WTC11 (cell line): Measurements from ENCODE around the gene SMAP2.

Experiments used
- CBFB ChIP-seq: sonication (generic); formaldehyde crosslinking; IDR thresholded peaks from 2 replicates; pipeline ENCODE4 v1.8.1; 2022; ENCODE audit warnings: mild to moderate bottlenecking, low read depth, missing genetic modification reagents
- ELF4 ChIP-seq: sonication (generic); formaldehyde crosslinking; IDR thresholded peaks from 2 replicates; pipeline ENCODE4 v1.8.1; 2022; ENCODE audit warnings: low read depth, mild to moderate bottlenecking, moderate library complexity, missing genetic modification reagents
- KAT7 ChIP-seq: sonication (generic); formaldehyde crosslinking; IDR thresholded peaks from 2 replicates; pipeline ENCODE4 v1.8.1; 2023; ENCODE audit warnings: missing genetic modification reagents, mild to moderate bottlenecking, borderline replicate concordance
- MXD4 ChIP-seq: fragments of 250-450 bp; sonication (Bioruptor Pico); IDR thresholded peaks from 2 replicates; pipeline ENCODE4 v1.8.0; 2021; ENCODE audit warnings: mild to moderate bottlenecking, moderate library complexity, borderline replicate concordance
- NFYB ChIP-seq: sonication (generic); formaldehyde crosslinking; conservative IDR thresholded peaks from 2 replicates; pipeline ENCODE4 v1.8.0; 2022; ENCODE audit warnings: low read depth, missing genetic modification reagents
- TP53 ChIP-seq: sonication (generic); formaldehyde crosslinking; IDR thresholded peaks from 2 replicates; pipeline ENCODE4 v1.8.1; 2023; ENCODE audit warnings: mild to moderate bottlenecking, missing genetic modification reagents
- ZNF219 ChIP-seq: sonication (generic); formaldehyde crosslinking; IDR thresholded peaks from 2 replicates; pipeline ENCODE4 v1.8.0; 2023; ENCODE audit warnings: missing genetic modification reagents, mild to moderate bottlenecking, borderline replicate concordance
- TF ChIP-seq, protein P1 (sequence below): sonication (generic); formaldehyde crosslinking; IDR thresholded peaks from 2 replicates; pipeline ENCODE4 v1.8.1; 2022; ENCODE audit warnings: low read depth, mild to moderate bottlenecking, moderate library complexity, missing genetic modification reagents, borderline replicate concordance
- TF ChIP-seq, protein P2 (sequence below): fragments of 200-600 bp; IDR thresholded peaks from 2 replicates; pipeline ENCODE4 v1.8.0; 2022; ENCODE audit warnings: antibody characterized with exemption
- TF ChIP-seq, protein P3 (sequence below): sonication (generic); formaldehyde crosslinking; conservative IDR thresholded peaks from 2 replicates; pipeline ENCODE4 v1.8.1; 2022; ENCODE audit warnings: mild to moderate bottlenecking, missing genetic modification reagents
- TF ChIP-seq, protein P4 (sequence below): sonication (generic); formaldehyde crosslinking; IDR thresholded peaks from 2 replicates; pipeline ENCODE4 v1.8.1; 2023; ENCODE audit warnings: mild to moderate bottlenecking, missing genetic modification reagents, moderate library complexity
- TF ChIP-seq, protein P5 (sequence below): fragments of 250-450 bp; sonication (Bioruptor Pico); IDR thresholded peaks from 2 replicates; pipeline ENCODE4 v1.9.0; 2021; ENCODE audit warnings: mild to moderate bottlenecking
- TF ChIP-seq, protein P6 (sequence below): sonication (generic); formaldehyde crosslinking; IDR thresholded peaks from 2 replicates; pipeline ENCODE4 v1.8.0; 2022; ENCODE audit warnings: mild to moderate bottlenecking, missing genetic modification reagents

DNA sequence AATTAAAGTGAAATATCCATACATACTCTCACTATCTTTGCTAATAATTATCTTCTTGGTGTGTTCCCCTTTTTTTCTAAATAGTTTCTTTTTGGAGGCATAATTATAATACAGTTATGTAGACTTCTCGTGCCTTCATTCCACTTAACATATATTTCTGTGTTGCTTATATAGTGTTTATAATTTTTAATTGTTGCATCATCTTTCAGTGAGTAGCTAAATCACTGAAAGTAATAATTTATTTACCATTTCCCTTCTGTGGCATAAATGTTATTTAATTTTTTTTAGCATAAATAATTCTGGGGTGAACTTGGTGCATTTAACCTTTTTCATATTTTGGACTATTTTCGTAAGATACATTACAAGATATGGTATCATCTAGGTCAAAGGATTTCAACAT is 38.3 kb downstream of the SMAP2 start:
- TF ChIP-seq, protein P1, sequence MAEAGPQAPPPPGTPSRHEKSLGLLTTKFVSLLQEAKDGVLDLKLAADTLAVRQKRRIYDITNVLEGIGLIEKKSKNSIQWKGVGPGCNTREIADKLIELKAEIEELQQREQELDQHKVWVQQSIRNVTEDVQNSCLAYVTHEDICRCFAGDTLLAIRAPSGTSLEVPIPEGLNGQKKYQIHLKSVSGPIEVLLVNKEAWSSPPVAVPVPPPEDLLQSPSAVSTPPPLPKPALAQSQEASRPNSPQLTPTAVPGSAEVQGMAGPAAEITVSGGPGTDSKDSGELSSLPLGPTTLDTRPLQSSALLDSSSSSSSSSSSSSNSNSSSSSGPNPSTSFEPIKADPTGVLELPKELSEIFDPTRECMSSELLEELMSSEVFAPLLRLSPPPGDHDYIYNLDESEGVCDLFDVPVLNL (CRISPR knock-in tag) = no peak
- TF ChIP-seq MXD4 = no peak
- TF ChIP-seq, protein P2, sequence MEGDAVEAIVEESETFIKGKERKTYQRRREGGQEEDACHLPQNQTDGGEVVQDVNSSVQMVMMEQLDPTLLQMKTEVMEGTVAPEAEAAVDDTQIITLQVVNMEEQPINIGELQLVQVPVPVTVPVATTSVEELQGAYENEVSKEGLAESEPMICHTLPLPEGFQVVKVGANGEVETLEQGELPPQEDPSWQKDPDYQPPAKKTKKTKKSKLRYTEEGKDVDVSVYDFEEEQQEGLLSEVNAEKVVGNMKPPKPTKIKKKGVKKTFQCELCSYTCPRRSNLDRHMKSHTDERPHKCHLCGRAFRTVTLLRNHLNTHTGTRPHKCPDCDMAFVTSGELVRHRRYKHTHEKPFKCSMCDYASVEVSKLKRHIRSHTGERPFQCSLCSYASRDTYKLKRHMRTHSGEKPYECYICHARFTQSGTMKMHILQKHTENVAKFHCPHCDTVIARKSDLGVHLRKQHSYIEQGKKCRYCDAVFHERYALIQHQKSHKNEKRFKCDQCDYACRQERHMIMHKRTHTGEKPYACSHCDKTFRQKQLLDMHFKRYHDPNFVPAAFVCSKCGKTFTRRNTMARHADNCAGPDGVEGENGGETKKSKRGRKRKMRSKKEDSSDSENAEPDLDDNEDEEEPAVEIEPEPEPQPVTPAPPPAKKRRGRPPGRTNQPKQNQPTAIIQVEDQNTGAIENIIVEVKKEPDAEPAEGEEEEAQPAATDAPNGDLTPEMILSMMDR = no peak
- TF ChIP-seq TP53 = no peak
- no peak for TF ChIP-seq ELF4
- TF ChIP-seq, protein P3, sequence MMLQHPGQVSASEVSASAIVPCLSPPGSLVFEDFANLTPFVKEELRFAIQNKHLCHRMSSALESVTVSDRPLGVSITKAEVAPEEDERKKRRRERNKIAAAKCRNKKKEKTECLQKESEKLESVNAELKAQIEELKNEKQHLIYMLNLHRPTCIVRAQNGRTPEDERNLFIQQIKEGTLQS (CRISPR knock-in tag) = no peak
- TF ChIP-seq CBFB = no peak
- TF ChIP-seq, protein P4, sequence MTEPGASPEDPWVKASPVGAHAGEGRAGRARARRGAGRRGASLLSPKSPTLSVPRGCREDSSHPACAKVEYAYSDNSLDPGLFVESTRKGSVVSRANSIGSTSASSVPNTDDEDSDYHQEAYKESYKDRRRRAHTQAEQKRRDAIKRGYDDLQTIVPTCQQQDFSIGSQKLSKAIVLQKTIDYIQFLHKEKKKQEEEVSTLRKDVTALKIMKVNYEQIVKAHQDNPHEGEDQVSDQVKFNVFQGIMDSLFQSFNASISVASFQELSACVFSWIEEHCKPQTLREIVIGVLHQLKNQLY (CRISPR knock-in tag) = no peak
- TF ChIP-seq, protein P5, sequence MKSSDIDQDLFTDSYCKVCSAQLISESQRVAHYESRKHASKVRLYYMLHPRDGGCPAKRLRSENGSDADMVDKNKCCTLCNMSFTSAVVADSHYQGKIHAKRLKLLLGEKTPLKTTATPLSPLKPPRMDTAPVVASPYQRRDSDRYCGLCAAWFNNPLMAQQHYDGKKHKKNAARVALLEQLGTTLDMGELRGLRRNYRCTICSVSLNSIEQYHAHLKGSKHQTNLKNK (CRISPR knock-in tag) = no peak
- no peak for TF ChIP-seq KAT7 (CRISPR knock-in tag)
- TF ChIP-seq NFYB (CRISPR knock-in tag) = no peak
- no peak for TF ChIP-seq ZNF219 (CRISPR knock-in tag)
- TF ChIP-seq, protein P6, sequence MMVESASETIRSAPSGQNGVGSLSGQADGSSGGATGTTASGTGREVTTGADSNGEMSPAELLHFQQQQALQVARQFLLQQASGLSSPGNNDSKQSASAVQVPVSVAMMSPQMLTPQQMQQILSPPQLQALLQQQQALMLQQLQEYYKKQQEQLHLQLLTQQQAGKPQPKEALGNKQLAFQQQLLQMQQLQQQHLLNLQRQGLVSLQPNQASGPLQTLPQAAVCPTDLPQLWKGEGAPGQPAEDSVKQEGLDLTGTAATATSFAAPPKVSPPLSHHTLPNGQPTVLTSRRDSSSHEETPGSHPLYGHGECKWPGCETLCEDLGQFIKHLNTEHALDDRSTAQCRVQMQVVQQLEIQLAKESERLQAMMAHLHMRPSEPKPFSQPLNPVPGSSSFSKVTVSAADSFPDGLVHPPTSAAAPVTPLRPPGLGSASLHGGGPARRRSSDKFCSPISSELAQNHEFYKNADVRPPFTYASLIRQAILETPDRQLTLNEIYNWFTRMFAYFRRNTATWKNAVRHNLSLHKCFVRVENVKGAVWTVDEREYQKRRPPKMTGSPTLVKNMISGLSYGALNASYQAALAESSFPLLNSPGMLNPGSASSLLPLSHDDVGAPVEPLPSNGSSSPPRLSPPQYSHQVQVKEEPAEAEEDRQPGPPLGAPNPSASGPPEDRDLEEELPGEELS = no peak
